Measurements from ENCODE around the gene RGL1.

Gene RGL1

GRCh38 chr1:183965726-183966125, 160.8 kb downstream of the RGL1 start:
- H3K4me1 ChIP-seq (ENCODE audit: low read length), result no peaks in the 10 kb centered on the region
- no peak overlapping the region for H3K4me3 ChIP-seq (ENCODE audit: low read length)
- no peak overlapping the region for H3K4me2 ChIP-seq (ENCODE audit: low read depth, low read length)
- no peaks in the 10 kb centered on the region for H3K36me3 ChIP-seq (replicated peaks; ENCODE audit: insufficient read depth, low read length)
- no peak overlapping the region for H3K9ac ChIP-seq (ENCODE audit: low read length)
- H3K9me2 ChIP-seq (replicated peaks; ENCODE audit: insufficient read depth, low read length), result no peaks in the 10 kb centered on the region
- no peak for TF ChIP-seq EZH2phosphoT487 (IDR thresholded peaks at IDR 0.05; ENCODE audit: low read length)
- TF ChIP-seq EZH2 (optimal IDR thresholded peaks at IDR 0.05; ENCODE audit: low read depth, low read length), result no peak
- TF ChIP-seq, protein P1, sequence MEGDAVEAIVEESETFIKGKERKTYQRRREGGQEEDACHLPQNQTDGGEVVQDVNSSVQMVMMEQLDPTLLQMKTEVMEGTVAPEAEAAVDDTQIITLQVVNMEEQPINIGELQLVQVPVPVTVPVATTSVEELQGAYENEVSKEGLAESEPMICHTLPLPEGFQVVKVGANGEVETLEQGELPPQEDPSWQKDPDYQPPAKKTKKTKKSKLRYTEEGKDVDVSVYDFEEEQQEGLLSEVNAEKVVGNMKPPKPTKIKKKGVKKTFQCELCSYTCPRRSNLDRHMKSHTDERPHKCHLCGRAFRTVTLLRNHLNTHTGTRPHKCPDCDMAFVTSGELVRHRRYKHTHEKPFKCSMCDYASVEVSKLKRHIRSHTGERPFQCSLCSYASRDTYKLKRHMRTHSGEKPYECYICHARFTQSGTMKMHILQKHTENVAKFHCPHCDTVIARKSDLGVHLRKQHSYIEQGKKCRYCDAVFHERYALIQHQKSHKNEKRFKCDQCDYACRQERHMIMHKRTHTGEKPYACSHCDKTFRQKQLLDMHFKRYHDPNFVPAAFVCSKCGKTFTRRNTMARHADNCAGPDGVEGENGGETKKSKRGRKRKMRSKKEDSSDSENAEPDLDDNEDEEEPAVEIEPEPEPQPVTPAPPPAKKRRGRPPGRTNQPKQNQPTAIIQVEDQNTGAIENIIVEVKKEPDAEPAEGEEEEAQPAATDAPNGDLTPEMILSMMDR (IDR thresholded peaks at IDR 0.05; ENCODE audit: low read length), result no peak
- H3K27ac ChIP-seq (ENCODE audit: low read length), result no peak overlapping the region
- DNase-seq, result no peak
- H2AFZ ChIP-seq (ENCODE audit: low read length), result no peak overlapping the region
- H3F3A ChIP-seq (ENCODE audit: insufficient read depth, low read length), result no peaks in the 10 kb centered on the region
- H3K27me3 ChIP-seq (replicated peaks; ENCODE audit: insufficient read depth, low read length), result no peaks in the 10 kb centered on the region
- no peaks in the 10 kb centered on the region for H3K9me3 ChIP-seq (replicated peaks; ENCODE audit: insufficient read depth, low read length)
- H4K20me1 ChIP-seq (ENCODE audit: insufficient read depth, low read length), result no peaks in the 10 kb centered on the region
- H3K79me2 ChIP-seq (ENCODE audit: low read length), result no peaks in the 10 kb centered on the region

DNA sequence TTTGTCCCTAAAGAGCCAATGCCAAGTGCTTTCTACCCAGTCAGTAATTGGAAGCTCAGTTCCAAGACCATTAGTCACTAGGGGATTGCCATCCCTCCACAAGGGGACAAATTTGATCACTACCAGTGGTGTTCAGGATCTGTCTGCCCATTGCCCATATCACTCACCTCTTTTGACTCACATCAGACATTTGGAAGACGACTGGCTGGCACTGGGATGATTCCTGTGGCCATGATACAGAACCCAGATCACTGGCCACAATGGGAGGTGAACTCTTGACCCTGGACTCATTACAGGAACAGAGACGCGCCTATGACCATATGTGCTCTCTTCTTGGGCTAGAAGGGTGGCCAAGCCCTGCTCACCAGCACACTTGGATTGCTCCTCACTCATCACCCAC, 161.6 kb downstream of the RGL1 start:
- no peaks in the 10 kb centered on the region for H4K20me1 ChIP-seq (ENCODE audit: insufficient read depth, low read length)
- H3K36me3 ChIP-seq (replicated peaks; ENCODE audit: insufficient read depth, low read length), result no peaks in the 10 kb centered on the region
- DNase-seq, result no peak

DNA sequence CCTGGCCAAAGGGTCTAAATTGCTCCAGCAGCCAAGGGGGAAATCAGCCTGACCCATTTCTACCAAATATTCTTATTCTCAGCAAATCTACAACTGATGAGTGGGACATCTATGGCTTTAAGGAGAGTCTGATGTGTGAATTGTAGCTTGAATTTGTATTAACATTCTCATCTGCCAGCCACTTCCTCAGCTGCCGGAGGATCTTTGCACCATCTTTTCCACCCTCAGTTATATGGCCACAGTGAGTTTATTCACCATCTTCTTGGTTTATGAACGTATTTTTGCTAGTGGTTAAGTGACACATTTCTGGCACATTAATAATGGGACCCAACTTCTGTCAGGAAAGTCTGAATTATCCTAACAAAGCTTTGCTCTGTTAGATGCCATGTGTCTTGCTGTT, 163.0 kb downstream of the RGL1 start:
- H3K4me3 ChIP-seq (ENCODE audit: low read length), result no peak overlapping the region
- no peak overlapping the region for H3K4me2 ChIP-seq (ENCODE audit: low read depth, low read length)
- H3F3A ChIP-seq (ENCODE audit: insufficient read depth, low read length), result no peaks in the 10 kb centered on the region
- H3K36me3 ChIP-seq (replicated peaks; ENCODE audit: insufficient read depth, low read length), result no peaks in the 10 kb centered on the region
- H3K79me2 ChIP-seq (ENCODE audit: low read length), result no peaks in the 10 kb centered on the region
- no peaks in the 10 kb centered on the region for H3K27me3 ChIP-seq (replicated peaks; ENCODE audit: insufficient read depth, low read length)
- no peaks in the 10 kb centered on the region for H3K9me2 ChIP-seq (replicated peaks; ENCODE audit: insufficient read depth, low read length)
- no peak overlapping the region for H3K9ac ChIP-seq (ENCODE audit: low read length)
- H3K9me3 ChIP-seq (replicated peaks; ENCODE audit: insufficient read depth, low read length), result no peaks in the 10 kb centered on the region
- no peaks in the 10 kb centered on the region for H4K20me1 ChIP-seq (ENCODE audit: insufficient read depth, low read length)
- H3K27ac ChIP-seq (ENCODE audit: low read length), result no peak overlapping the region
- DNase-seq, result no peak
- TF ChIP-seq, protein P1 (IDR thresholded peaks at IDR 0.05; ENCODE audit: low read length), result no peak
- no peak for TF ChIP-seq EZH2 (optimal IDR thresholded peaks at IDR 0.05; ENCODE audit: low read depth, low read length)
- H2AFZ ChIP-seq (ENCODE audit: low read length), result no peak overlapping the region
- no peaks in the 10 kb centered on the region for H3K4me1 ChIP-seq (ENCODE audit: low read length)

More for the DNA sequence above, 161.6 kb downstream of the RGL1 start:
- Histone ChIP-seq H3K27me3 (replicated peaks; ENCODE audit: insufficient read depth, low read length) (no peaks in the 10 kb centered on the region), H3K79me2 (ENCODE audit: low read length) (no peaks in the 10 kb centered on the region), H3K27ac (ENCODE audit: low read length) (no peak overlapping the region), H2AFZ (ENCODE audit: low read length) (no peak overlapping the region), H3K4me2 (ENCODE audit: low read depth, low read length) (no peak overlapping the region), H3F3A (ENCODE audit: insufficient read depth, low read length) (no peaks in the 10 kb centered on the region), H3K9me3 (replicated peaks; ENCODE audit: insufficient read depth, low read length) (no peaks in the 10 kb centered on the region), H3K4me3 (ENCODE audit: low read length) (no peak overlapping the region), H3K4me1 (ENCODE audit: low read length) (no peaks in the 10 kb centered on the region), H3K9me2 (replicated peaks; ENCODE audit: insufficient read depth, low read length) (no peaks in the 10 kb centered on the region), H3K9ac (ENCODE audit: low read length) (no peak overlapping the region)
- TF ChIP-seq, protein P1 (IDR thresholded peaks at IDR 0.05; ENCODE audit: low read length), result no peak
- TF ChIP-seq EZH2phosphoT487 (IDR thresholded peaks at IDR 0.05; ENCODE audit: low read length) (no peak), EZH2 (optimal IDR thresholded peaks at IDR 0.05; ENCODE audit: low read depth, low read length) (no peak)

Measured in MM.1S (cell line).